Hepatocyte (in vitro differentiated cells): ENCODE data around the gene PSPN.

Source experiments
- EZH2 ChIP-seq: fragments of 200-600 bp; sonication (generic); IDR thresholded peaks from 2 replicates; pipeline ENCODE4 v1.6.1; 2016; ENCODE audit warnings: antibody characterized with exemption, mild to moderate bottlenecking, borderline replicate concordance
- TF ChIP-seq, protein P1 (sequence below): fragments of 200-600 bp; sonication (generic); IDR thresholded peaks from 2 replicates; pipeline ENCODE4 v1.5.1; 2016; ENCODE audit warnings: antibody characterized with exemption, mild to moderate bottlenecking; ENCODE audit not compliant: poor library complexity

DNA sequence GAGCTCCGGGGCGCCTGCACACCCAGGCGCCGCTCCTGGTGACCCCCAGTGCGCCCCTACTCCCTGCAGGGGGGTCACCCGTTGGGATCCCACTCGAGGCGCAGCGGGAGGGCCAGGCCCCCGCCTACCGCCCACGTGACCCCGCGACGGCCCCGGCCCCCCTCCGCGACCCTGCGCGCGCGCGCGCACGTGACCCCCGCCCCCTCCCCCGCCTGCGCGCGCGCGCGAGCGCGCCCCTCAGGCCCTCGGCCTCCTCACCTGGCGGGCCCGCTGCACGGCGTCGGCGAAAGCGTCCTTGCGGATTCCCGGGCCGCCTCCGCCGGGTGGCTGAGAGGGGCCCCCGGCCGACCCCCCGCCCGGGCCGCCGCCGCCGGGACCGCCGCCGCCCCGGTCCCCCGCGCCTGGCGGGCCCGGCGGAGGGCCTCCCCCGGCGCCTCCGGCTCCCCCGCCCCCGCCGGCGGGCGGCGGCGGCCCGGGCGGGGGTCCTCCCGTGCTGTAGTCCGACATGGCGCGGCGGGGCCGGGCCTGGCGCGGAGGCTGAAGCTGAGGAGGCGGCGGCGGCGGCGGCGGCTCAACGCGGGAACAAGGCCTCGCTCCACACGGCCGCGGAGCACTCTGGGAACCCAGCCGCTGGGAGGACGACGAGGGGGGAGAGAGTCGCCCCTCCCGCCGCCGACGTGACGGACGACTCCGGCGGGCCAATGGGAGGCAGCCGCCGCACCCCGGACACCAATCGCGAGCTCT lies 48.6 kb upstream of the PSPN start, which contains the start of gene KHSRP:
- TF ChIP-seq EZH2 = no peak
- TF ChIP-seq, protein P1, sequence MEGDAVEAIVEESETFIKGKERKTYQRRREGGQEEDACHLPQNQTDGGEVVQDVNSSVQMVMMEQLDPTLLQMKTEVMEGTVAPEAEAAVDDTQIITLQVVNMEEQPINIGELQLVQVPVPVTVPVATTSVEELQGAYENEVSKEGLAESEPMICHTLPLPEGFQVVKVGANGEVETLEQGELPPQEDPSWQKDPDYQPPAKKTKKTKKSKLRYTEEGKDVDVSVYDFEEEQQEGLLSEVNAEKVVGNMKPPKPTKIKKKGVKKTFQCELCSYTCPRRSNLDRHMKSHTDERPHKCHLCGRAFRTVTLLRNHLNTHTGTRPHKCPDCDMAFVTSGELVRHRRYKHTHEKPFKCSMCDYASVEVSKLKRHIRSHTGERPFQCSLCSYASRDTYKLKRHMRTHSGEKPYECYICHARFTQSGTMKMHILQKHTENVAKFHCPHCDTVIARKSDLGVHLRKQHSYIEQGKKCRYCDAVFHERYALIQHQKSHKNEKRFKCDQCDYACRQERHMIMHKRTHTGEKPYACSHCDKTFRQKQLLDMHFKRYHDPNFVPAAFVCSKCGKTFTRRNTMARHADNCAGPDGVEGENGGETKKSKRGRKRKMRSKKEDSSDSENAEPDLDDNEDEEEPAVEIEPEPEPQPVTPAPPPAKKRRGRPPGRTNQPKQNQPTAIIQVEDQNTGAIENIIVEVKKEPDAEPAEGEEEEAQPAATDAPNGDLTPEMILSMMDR = no peak
